Testis (tissue), 3 donors: Measurements from ENCODE around the gene CUX1. TPM values are rescaled to one million over a fixed set of nuclear protein-coding genes. Genes with fewer than 3 reads are reported as not detected.

Source experiments
- DNase-seq: peaks from one replicate; pipeline ENCODE4 v3.0.0-alpha.2; 2019
- H3K27ac ChIP-seq, 2 donors: fragments of 200-600 bp; sonication (generic); one replicate each; pipeline ENCODE4 v1.5.1; 2019
- H3K27me3 ChIP-seq: fragments of 200-600 bp; sonication (generic); one replicate; pipeline ENCODE4 v1.5.1; 2019
- H3K36me3 ChIP-seq: fragments of 200-600 bp; sonication (generic); one replicate; pipeline ENCODE4 v1.5.1; 2017; ENCODE audit warnings: low read depth; ENCODE audit errors: missing control alignments
- H3K4me1 ChIP-seq: fragments of 200-600 bp; sonication (generic); one replicate; pipeline ENCODE4 v1.5.1; 2019
- H3K4me3 ChIP-seq, 2 donors: fragments of 200-600 bp; sonication (generic); one replicate each; pipeline ENCODE4 v1.5.1; 2017 to 2019
- H3K9me3 ChIP-seq: fragments of 200-600 bp; sonication (generic); one replicate; pipeline ENCODE4 v1.5.1; 2017
- POLR2A ChIP-seq: fragments of 450-650 bp; IDR thresholded peaks from one replicate; pipeline ENCODE4 v1.6.1; 2017; ENCODE audit warnings: antibody characterized with exemption, mild to moderate bottlenecking, moderate library complexity
- WGBS, 2 donors: methylation state at CpG; one replicate each; pipeline ENCODE4 v1.1.5; 2018; 5-methylcytosine and 5-hydroxymethylcytosine counted together
- intact Hi-C: fragments of 100-400 bp; cut with DNase I; formaldehyde crosslinking; loops from one replicate; pipeline ENCODE4 v1.15.1; 2023; ENCODE audit warnings: low total_unique reads
- polyA plus RNA-seq: library from polyadenylated mRNA; stranded (reverse); fragments of 350-450 nt; fragmentation: Illumina TruSeq; extraction: RNeasy Lipid Tissue Mini Kit (QIAGEN cat#74804); gene quantifications from one replicate; pipeline ENCODE4 v1.2.3, GENCODE V29; 2014; ENCODE audit warnings: low read depth, low replicate concordance; ENCODE audit not compliant: insufficient read depth
- total RNA-seq, 2 donors: library from RNA; depleted of rRNA; stranded (reverse); fragments of >200 nt; gene quantifications; one replicate each; pipeline ENCODE4 v1.2.3, GENCODE V29; 2016
- TF ChIP-seq, protein P1 (sequence below), 3 experiments: fragments of 450-650 bp in 2 of 3; fragments of 200-600 bp in 1 of 3; sonication (generic) in 1 of 3; IDR thresholded peaks; one replicate each; pipeline ENCODE4 v1.5.1; 2016 to 2019; ENCODE audit warnings: antibody characterized with exemption in 3 of 3, mild to moderate bottlenecking in 2 of 3, moderate library complexity in 1 of 3

Gene CUX1
- total and polyA plus RNA-seq, 3 donors from 2014 or later: 30.8 to 46.3 (median 43.1) TPM

DNA sequence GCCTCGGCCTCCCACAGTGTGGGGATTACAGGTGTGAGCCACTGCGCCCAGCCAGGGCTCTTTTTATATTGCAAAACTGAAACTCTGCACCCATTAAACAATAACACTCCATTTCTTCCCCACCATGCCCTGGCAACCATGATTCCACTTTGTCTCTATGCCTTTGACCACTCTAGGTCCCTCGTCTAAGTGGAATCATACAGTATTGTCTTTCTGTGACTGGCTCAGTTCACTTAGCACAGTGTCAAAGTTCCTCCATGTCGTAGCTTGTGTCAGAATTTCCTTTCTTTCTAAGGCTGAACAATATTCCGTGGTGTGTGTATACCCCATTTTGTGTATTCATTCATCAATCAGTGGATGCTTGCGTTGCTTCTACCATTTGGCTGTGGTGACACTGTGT is 46.2 kb downstream of the CUX1 start:
- Histone ChIP-seq H3K27ac (no peak overlapping the region), H3K27me3 (no peaks in the 10 kb centered on the region), H3K4me1 (peaks cover 14% of the 10 kb centered on the region), H3K4me3 (no peak overlapping the region), H3K9me3 (no peaks in the 10 kb centered on the region), H3K36me3 (no peaks in the 10 kb centered on the region)
- no peak for DNase-seq
- intact Hi-C loops: no loop called here
- TF ChIP-seq POLR2A: no peak
- TF ChIP-seq, protein P1, sequence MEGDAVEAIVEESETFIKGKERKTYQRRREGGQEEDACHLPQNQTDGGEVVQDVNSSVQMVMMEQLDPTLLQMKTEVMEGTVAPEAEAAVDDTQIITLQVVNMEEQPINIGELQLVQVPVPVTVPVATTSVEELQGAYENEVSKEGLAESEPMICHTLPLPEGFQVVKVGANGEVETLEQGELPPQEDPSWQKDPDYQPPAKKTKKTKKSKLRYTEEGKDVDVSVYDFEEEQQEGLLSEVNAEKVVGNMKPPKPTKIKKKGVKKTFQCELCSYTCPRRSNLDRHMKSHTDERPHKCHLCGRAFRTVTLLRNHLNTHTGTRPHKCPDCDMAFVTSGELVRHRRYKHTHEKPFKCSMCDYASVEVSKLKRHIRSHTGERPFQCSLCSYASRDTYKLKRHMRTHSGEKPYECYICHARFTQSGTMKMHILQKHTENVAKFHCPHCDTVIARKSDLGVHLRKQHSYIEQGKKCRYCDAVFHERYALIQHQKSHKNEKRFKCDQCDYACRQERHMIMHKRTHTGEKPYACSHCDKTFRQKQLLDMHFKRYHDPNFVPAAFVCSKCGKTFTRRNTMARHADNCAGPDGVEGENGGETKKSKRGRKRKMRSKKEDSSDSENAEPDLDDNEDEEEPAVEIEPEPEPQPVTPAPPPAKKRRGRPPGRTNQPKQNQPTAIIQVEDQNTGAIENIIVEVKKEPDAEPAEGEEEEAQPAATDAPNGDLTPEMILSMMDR (IDR thresholded peaks at IDR 0.05): no peak
- 96 to 98% methylated on average over 6 of the region's 6 CpGs for WGBS, 2 donors

DNA sequence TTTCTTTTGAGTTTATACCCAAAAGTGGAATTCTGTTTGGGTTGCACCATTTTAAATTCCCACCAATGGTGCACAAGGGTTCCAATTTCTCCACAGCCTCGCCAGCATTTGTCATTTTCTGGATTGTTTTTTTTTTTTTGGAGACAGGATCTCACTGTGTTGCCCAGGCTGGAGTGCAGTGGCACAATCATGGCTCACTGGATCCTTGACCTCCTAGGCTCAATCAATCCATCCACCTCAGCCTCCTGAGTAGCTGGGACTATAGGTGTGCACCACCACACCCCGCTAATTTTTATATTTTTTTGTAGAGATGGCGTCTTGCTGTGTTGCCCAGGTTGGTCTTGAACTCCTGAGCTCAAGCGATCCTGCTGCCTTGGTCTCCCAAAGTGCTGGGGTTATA is 46.6 kb downstream of the CUX1 start:
- H3K4me1 ChIP-seq: peaks cover 13% of the 10 kb centered on the region
- no peak for DNase-seq
- intact Hi-C loops: no loop called here

DNA sequence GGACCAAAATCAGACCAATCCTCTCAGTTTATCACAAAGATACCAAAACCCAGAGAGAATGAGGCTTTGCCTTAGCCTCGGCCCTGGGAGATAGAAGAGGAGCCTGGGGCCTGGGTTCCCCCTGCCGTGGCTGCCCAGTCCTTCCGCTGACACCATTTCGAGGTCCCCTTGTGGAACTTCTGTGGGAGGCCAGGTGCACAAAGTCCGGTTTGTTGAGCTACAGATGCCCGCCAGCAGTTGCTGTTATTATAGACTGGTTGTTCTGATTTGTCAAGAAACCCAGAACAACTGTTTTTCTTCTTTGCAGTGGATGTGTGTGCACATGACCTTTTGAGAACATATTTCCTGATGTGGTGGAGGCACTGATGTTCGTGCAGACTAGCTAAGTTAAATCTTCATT is 47.6 kb downstream of the CUX1 start:
- intact Hi-C loops: no loop called here
- H3K27me3 ChIP-seq: no peaks in the 10 kb centered on the region
- no peaks in the 10 kb centered on the region for H3K9me3 ChIP-seq
- 74% methylated on average over 7 of the region's 7 CpGs for WGBS, 2 donors
- no peak overlapping the region for H3K27ac ChIP-seq
- H3K4me3 ChIP-seq: no peak overlapping the region
- peaks cover 5% of the 10 kb centered on the region for H3K4me1 ChIP-seq
- DNase-seq: no peak
- TF ChIP-seq, protein P1 (IDR thresholded peaks at IDR 0.05): no peak
- TF ChIP-seq POLR2A: no peak
- no peaks in the 10 kb centered on the region for H3K36me3 ChIP-seq

More for the DNA sequence above, 46.6 kb downstream of the CUX1 start:
- no peak for TF ChIP-seq POLR2A
- TF ChIP-seq, protein P1 (IDR thresholded peaks at IDR 0.05): no peak
- Histone ChIP-seq H3K9me3 (no peaks in the 10 kb centered on the region), H3K4me3 (no peak overlapping the region), H3K27ac (no peak overlapping the region), H3K27me3 (no peaks in the 10 kb centered on the region), H3K36me3 (no peaks in the 10 kb centered on the region)
- 90 to 97% methylated on average over 4 of the region's 4 CpGs for WGBS, 2 donors

DNA sequence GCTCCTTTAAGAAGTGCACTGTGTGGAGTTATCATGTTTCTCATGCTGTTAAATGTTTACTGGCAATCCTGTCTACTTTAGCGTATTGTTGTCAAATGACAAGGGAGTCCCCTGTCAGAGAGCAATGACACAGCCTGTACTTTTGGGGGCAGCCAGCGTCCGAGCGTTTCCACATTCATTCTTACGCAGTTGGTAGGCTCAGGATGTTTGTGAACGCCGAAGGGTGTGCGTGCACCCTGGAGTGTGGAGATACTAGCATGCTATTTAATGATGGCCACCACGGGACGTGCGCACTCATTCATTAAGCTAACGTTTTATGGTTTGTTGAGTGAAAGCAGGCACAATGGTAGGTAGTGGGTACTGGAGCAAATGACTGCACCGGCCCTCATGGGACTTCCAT is 48.0 kb downstream of the CUX1 start:
- H3K27me3 ChIP-seq: no peaks in the 10 kb centered on the region
- 77 to 87% methylated on average over 13 of the region's 13 CpGs for WGBS, 2 donors
- no peak overlapping the region for H3K27ac ChIP-seq
- peaks cover under 1% of the 10 kb centered on the region for H3K4me1 ChIP-seq
- H3K36me3 ChIP-seq: no peaks in the 10 kb centered on the region
- no peak for TF ChIP-seq POLR2A
- TF ChIP-seq, protein P1 (IDR thresholded peaks at IDR 0.05): no peak
- H3K9me3 ChIP-seq: no peaks in the 10 kb centered on the region
- H3K4me3 ChIP-seq: no peak overlapping the region
- no peak for DNase-seq
- intact Hi-C loops: no loop called here

DNA sequence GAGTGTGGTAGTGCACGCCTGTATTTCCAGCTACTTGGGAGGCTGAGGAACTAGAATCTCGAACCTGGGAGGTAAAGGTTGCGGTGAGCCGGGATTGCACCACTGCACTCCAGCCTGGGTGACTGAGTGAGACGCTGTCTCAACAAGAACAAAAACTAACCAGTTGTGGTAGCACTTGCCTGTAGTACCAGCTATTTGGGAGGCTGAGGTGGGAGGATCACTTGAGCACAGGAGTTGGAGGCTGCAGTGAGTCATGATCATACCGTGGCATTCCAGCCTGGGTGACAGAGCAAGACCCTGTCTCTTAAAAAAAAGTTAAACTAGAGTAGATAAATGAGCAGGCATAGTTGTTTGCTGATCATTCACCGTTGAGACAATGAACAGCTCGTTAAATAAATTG is 48.9 kb downstream of the CUX1 start:
- H3K27ac ChIP-seq: no peak overlapping the region
- DNase-seq: no peak
- H3K4me1 ChIP-seq: no peaks in the 10 kb centered on the region
- H3K4me3 ChIP-seq: no peak overlapping the region
- intact Hi-C loops: no loop called here
- WGBS, 2 donors: 93% methylated on average over 8 of the region's 8 CpGs
- H3K9me3 ChIP-seq: no peaks in the 10 kb centered on the region
- no peaks in the 10 kb centered on the region for H3K36me3 ChIP-seq
- TF ChIP-seq POLR2A: no peak
- TF ChIP-seq, protein P1 (IDR thresholded peaks at IDR 0.05): no peak
- no peaks in the 10 kb centered on the region for H3K27me3 ChIP-seq
